Measurements from ENCODE around the gene KCNV2. TPM values are rescaled to one million over a fixed set of nuclear protein-coding genes. Genes with fewer than 3 reads are reported as not detected.

The KCNV2 gene
- total RNA-seq: not detected
- long read RNA-seq: 0 reads

- Histone ChIP-seq H3K4me1 (peaks cover 0 to 13% (median 4%) of the 10 kb centered on the region in 4 donors), H3K27ac (no peak within 1 kb of the TSS), H3K36me3 (no peaks in the 10 kb centered on the region), H3K4me3 (no peak within 1 kb of the TSS), H3K27me3 (no peaks in the 10 kb centered on the region), H3K9me3 (no peaks in the 10 kb centered on the region)
- no peak for TF ChIP-seq CTCF (IDR thresholded peaks at IDR 0.05)
- TF ChIP-seq POLR2A (IDR thresholded peaks at IDR 0.05): no peak
- DNase-seq: no peak
- intact Hi-C loops (cut with DNase I): no loop called here
- WGBS (ENCODE audit: insufficient coverage, low coverage, low lambda C conversion rate, missing lambda C conversion rate): 95% methylated on average over 3 of the region's 7 CpGs
- ATAC-seq: no peak
Observed at GRCh38 chr9:2717385-2717784, at the start of gene KCNV2. KCNV2 (plus strand) TSS chr9:2717510; CDS start chr9:2717740, 230 bp downstream.

- DNase-seq (no peak), ATAC-seq (no peak)
- no peak overlapping the region for H3K27ac ChIP-seq
- WGBS (ENCODE audit: insufficient coverage, low coverage, low lambda C conversion rate, missing lambda C conversion rate): 83% methylated on average over 3 of the region's 3 CpGs
- no peaks in the 10 kb centered on the region for H3K27me3 ChIP-seq
- no peaks in the 10 kb centered on the region for H3K9me3 ChIP-seq
- no peaks in the 10 kb centered on the region for H3K4me1 ChIP-seq
- no peak overlapping the region for H3K4me3 ChIP-seq
- intact Hi-C loops (cut with DNase I): no loop called here
- no peaks in the 10 kb centered on the region for H3K36me3 ChIP-seq
- no peak for TF ChIP-seq CTCF (IDR thresholded peaks at IDR 0.05)
- TF ChIP-seq POLR2A (IDR thresholded peaks at IDR 0.05): no peak
Observed at GRCh38 chr9:2673161-2673560, 44.1 kb upstream of the KCNV2 start.

- Histone ChIP-seq H3K36me3 (no peaks in the 10 kb centered on the region), H3K27ac (no peak overlapping the region), H3K4me1 (no peaks in the 10 kb centered on the region), H3K4me3 (no peak overlapping the region), H3K9me3 (no peaks in the 10 kb centered on the region), H3K27me3 (no peaks in the 10 kb centered on the region)
- intact Hi-C loops (cut with DNase I): no loop called here
- no peak for DNase-seq
- WGBS (ENCODE audit: insufficient coverage, low coverage, low lambda C conversion rate, missing lambda C conversion rate): 72% methylated on average over 9 of the region's 9 CpGs
- TF ChIP-seq POLR2A (IDR thresholded peaks at IDR 0.05) (no peak), CTCF (IDR thresholded peaks at IDR 0.05) (no peak)
- no peak for ATAC-seq
Observed at GRCh38 chr9:2674141-2674824, 43.0 kb upstream of the KCNV2 start.

GRCh38 chr9:2675834-2676233, 41.5 kb upstream of the KCNV2 start:
- no peak overlapping the region for H3K4me3 ChIP-seq
- H3K27me3 ChIP-seq: no peaks in the 10 kb centered on the region
- no peak overlapping the region for H3K27ac ChIP-seq
- TF ChIP-seq POLR2A (IDR thresholded peaks at IDR 0.05): no peak
- TF ChIP-seq CTCF (IDR thresholded peaks at IDR 0.05): no peak
- ATAC-seq (no peak), DNase-seq (no peak)
- no peaks in the 10 kb centered on the region for H3K36me3 ChIP-seq
- no peaks in the 10 kb centered on the region for H3K4me1 ChIP-seq
- H3K9me3 ChIP-seq: no peaks in the 10 kb centered on the region
- intact Hi-C loops (cut with DNase I): no loop called here
- 67% methylated on average over 1 of the region's 1 CpG for WGBS (ENCODE audit: insufficient coverage, low coverage, low lambda C conversion rate, missing lambda C conversion rate)
